Measurements from ENCODE around the gene TRIM44.

The TRIM44 gene

DNA sequence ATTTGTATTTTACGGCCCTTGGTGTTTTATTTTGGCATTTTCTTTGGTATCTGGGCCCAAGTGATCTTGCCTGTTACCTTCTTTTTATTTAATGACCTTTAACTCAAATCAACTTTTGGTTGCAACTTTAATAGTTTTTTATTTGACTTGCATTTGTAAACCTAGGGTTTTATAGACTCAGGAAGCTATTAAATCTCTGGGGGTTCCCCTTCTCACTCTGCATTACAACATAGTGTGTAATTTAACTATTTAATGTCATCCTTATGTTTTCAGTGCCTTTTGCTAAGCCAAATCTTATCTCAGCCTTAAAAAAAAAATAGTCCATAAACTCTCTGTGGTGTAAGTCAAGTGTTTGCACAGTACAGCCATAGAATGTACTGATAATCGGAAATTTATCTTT is 41.0 kb upstream of the TRIM44 start:
- peaks cover 55% of the 10 kb centered on the region for H3K4me1 ChIP-seq (ENCODE audit: control insufficient read depth, insufficient read depth, low read length)
- peak overlapping the region; percentile 42 for H3K4me3 ChIP-seq (ENCODE audit: low read length)
- H3K9ac ChIP-seq (ENCODE audit: low read depth, low read length), result peak overlapping the region; percentile 86
- H3K27me3 ChIP-seq (ENCODE audit: control insufficient read depth, insufficient read depth, low read length), result no peaks in the 10 kb centered on the region
- no peaks in the 10 kb centered on the region for H3K9me3 ChIP-seq (replicated peaks; ENCODE audit: low read length)
- H3K36me3 ChIP-seq (ENCODE audit: insufficient read depth, low read length), result no peaks in the 10 kb centered on the region
- peak overlapping the region; percentile 93 for H3K4me2 ChIP-seq (ENCODE audit: low read length)

DNA sequence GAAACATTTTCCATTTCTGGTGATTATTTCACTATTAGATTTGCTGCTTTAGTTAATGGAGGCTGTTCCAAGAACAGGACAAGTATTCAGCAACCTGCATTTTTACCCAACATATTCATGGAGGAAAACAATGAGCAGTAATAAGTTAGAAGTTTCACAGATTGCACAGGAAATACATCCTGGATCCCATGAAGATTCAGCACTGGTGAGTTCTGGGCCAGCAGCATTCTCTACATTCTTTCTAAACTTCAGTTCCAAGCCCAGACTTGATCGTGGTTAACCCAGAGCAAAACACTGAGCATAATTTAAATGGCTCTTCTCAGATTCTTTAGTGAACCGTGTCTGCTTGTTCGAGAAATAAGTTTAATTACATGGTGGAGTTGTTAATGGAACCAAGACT is 40.5 kb upstream of the TRIM44 start:
- Histone ChIP-seq H3K9me3 (replicated peaks; ENCODE audit: low read length) (no peaks in the 10 kb centered on the region), H3K27me3 (ENCODE audit: control insufficient read depth, insufficient read depth, low read length) (no peaks in the 10 kb centered on the region), H3K4me1 (ENCODE audit: control insufficient read depth, insufficient read depth, low read length) (peaks cover 55% of the 10 kb centered on the region), H3K4me3 (ENCODE audit: low read length) (peak overlapping the region; percentile 42), H3K36me3 (ENCODE audit: insufficient read depth, low read length) (no peaks in the 10 kb centered on the region), H3K9ac (ENCODE audit: low read depth, low read length) (peak overlapping the region; percentile 86), H3K4me2 (ENCODE audit: low read length) (peak overlapping the region; percentile 93)

DNA sequence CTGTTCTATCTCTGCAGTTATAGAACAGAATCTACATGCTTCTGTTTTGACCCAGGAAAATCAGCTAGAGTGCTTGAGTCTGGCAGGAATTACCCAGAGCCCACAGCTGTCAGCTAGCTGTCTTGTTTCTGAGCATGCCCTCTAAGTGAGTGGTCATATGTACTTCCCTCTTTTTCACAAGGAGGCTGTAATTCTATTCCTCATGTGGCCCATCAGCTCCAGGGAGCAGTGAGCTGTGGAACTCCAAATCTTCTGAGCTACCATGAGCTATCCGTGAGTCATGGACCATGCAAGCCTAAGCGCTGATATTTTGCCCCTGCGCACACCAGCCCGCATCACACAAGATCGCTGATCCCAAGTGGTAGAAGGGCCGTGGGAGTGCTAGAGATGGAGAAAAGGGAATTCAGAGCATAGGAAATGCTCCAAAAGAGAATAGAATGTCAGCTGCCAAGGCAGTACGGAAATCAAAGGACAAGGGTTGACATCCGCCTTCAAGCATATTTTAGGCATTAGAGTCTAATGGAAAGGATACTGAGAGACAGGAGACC is 38.9 kb upstream of the TRIM44 start:
- H3K4me3 ChIP-seq (ENCODE audit: low read length), result peak overlapping the region; percentile 55
- H3K36me3 ChIP-seq (ENCODE audit: insufficient read depth, low read length), result no peaks in the 10 kb centered on the region
- peak overlapping the region; percentile 68 for H3K4me2 ChIP-seq (ENCODE audit: low read length)
- peak overlapping the region; percentile 36 for H3K9ac ChIP-seq (ENCODE audit: low read depth, low read length)
- H3K27me3 ChIP-seq (ENCODE audit: control insufficient read depth, insufficient read depth, low read length), result no peaks in the 10 kb centered on the region
- no peaks in the 10 kb centered on the region for H3K9me3 ChIP-seq (replicated peaks; ENCODE audit: low read length)
- H3K4me1 ChIP-seq (ENCODE audit: control insufficient read depth, insufficient read depth, low read length), result peaks cover 49% of the 10 kb centered on the region

DNA sequence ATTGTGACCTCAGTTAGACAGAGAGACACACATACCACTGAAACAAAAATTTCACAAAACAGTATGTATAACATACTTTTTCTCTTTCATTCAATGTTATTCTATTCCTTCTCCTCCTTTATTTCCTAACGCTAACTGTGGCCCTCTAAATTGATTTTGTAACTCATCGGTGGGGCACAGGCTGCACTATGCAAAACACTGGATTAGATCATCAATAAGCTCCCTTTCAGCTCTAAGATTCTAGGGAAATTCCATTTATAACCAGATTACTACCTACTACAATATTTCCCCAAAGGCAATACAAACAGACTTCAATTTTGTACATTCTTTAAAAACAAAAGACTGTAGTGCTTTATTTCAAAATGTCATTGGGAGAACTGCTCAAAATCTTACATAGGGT is 38.3 kb upstream of the TRIM44 start:
- peak overlapping the region; percentile 68 for H3K4me2 ChIP-seq (ENCODE audit: low read length)
- no peaks in the 10 kb centered on the region for H3K9me3 ChIP-seq (replicated peaks; ENCODE audit: low read length)
- H3K9ac ChIP-seq (ENCODE audit: low read depth, low read length), result peak overlapping the region; percentile 36
- peak overlapping the region; percentile 55 for H3K4me3 ChIP-seq (ENCODE audit: low read length)
- no peaks in the 10 kb centered on the region for H3K36me3 ChIP-seq (ENCODE audit: insufficient read depth, low read length)
- peaks cover 52% of the 10 kb centered on the region for H3K4me1 ChIP-seq (ENCODE audit: control insufficient read depth, insufficient read depth, low read length)
- H3K27me3 ChIP-seq (ENCODE audit: control insufficient read depth, insufficient read depth, low read length), result no peaks in the 10 kb centered on the region

DNA sequence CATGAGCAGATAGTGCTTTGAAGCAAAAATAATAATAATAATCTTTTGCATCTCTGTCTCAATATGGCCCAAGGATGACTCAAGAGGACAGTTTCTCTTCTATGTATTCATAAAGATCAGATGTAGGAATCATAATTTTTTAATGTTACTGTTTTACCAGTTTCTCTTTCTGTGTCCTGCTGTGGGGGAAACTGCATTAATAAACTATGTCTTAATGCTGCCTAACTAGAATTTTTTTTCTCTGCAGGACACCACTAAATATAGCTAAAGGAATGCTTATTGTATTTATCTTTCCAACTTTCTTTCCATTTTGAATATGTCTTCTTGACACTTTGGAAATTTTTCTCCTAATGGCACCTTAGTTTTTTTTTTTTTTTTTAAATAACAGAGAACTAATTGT is 37.8 kb upstream of the TRIM44 start:
- H3K4me1 ChIP-seq (ENCODE audit: control insufficient read depth, insufficient read depth, low read length), result peaks cover 57% of the 10 kb centered on the region
- no peak overlapping the region for H3K9ac ChIP-seq (ENCODE audit: low read depth, low read length)
- H3K36me3 ChIP-seq (ENCODE audit: insufficient read depth, low read length), result no peaks in the 10 kb centered on the region
- no peaks in the 10 kb centered on the region for H3K27me3 ChIP-seq (ENCODE audit: control insufficient read depth, insufficient read depth, low read length)
- H3K9me3 ChIP-seq (replicated peaks; ENCODE audit: low read length), result no peaks in the 10 kb centered on the region
- no peak overlapping the region for H3K4me3 ChIP-seq (ENCODE audit: low read length)
- H3K4me2 ChIP-seq (ENCODE audit: low read length), result no peak overlapping the region

DNA sequence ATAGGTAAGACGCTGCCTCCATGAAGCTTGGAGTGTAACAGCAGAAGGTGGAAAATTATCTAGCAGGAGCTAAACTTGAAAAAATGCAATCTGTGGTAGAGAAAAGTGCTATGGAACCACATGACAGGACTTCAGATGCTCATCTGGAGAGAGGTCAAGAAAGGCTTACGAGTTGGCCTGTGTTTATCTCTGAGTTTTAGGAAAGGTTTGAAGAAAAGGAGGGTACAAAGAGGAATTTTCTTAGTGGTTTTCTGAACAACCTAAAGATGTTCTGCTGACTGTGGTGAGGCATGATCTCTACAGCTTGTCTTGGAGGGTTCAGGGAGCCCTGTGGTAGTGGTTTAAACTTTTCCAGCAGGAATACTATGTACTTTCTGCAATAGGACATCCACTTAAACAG is 36.1 kb upstream of the TRIM44 start:
- Histone ChIP-seq H3K4me1 (ENCODE audit: control insufficient read depth, insufficient read depth, low read length) (peaks cover 61% of the 10 kb centered on the region), H3K27me3 (ENCODE audit: control insufficient read depth, insufficient read depth, low read length) (no peaks in the 10 kb centered on the region), H3K36me3 (ENCODE audit: insufficient read depth, low read length) (no peaks in the 10 kb centered on the region), H3K9ac (ENCODE audit: low read depth, low read length) (no peak overlapping the region), H3K4me3 (ENCODE audit: low read length) (no peak overlapping the region), H3K9me3 (replicated peaks; ENCODE audit: low read length) (no peaks in the 10 kb centered on the region), H3K4me2 (ENCODE audit: low read length) (no peak overlapping the region)

DNA sequence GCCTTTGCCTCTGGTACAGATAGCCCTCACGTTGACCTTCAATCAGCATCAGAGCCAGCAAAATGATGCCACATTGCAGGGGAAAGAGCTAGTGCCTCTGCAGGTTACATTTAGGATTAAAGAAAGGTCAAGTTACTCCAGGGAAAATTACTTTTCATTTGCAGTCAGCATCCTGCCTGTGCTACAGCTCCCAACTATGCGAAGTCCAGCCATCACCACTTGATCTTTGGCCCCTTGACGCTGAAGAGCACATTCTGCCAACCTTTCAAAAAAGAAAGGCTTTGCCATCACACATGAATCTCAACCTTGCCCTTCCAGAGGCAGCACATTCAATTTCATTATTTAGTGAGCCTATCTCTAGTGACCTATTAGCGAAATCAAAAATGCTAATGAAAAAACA is 33.1 kb upstream of the TRIM44 start:
- H3K4me1 ChIP-seq (ENCODE audit: control insufficient read depth, insufficient read depth, low read length), result peaks cover 39% of the 10 kb centered on the region
- peak overlapping the region; percentile 8 for H3K4me2 ChIP-seq (ENCODE audit: low read length)
- no peaks in the 10 kb centered on the region for H3K27me3 ChIP-seq (ENCODE audit: control insufficient read depth, insufficient read depth, low read length)
- H3K4me3 ChIP-seq (ENCODE audit: low read length), result no peak overlapping the region
- H3K9ac ChIP-seq (ENCODE audit: low read depth, low read length), result no peak overlapping the region
- H3K36me3 ChIP-seq (ENCODE audit: insufficient read depth, low read length), result no peaks in the 10 kb centered on the region
- no peaks in the 10 kb centered on the region for H3K9me3 ChIP-seq (replicated peaks; ENCODE audit: low read length)

DNA sequence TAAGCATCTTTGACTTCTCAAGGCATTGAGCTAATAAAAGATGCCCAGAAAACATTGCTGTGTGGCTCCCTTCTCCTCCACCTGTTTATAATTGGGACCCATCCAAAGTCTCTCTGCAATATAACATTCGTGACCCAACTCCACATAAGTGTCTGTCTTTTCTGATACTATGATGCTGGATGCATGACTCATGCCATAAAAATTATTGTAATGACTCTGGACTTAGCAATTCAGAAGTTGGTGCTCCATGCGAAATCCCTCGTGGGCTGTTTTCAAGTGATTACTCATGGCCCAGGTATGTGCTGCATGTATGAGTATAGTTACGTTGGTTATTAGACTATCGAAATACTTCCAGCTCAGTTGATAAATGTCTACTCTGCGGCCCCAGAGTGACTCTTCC is 32.7 kb upstream of the TRIM44 start:
- Histone ChIP-seq H3K27me3 (ENCODE audit: control insufficient read depth, insufficient read depth, low read length) (no peaks in the 10 kb centered on the region), H3K4me3 (ENCODE audit: low read length) (peak overlapping the region; percentile 30), H3K9ac (ENCODE audit: low read depth, low read length) (no peak overlapping the region)

DNA sequence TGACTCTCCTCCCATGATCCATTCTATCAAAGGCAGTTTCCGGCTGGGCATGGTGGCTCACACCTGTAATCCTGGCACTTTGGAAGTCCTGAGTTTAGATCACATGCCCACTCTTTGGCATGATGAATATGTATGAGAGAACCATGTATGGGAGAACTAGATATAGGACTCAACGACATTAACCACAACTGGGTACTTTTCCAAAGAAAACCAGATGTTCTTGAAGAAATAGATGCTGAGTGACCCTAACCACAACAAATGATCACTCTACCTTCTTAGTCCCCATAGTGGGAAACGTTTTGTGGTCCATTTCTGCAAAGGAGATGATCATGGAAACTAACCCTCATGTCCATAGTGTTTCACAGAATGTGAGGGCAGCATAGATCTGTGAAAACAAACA is 30.7 kb upstream of the TRIM44 start:
- Histone ChIP-seq H3K4me2 (ENCODE audit: low read length) (no peak overlapping the region), H3K4me3 (ENCODE audit: low read length) (no peak overlapping the region), H3K9ac (ENCODE audit: low read depth, low read length) (no peak overlapping the region)

More for the DNA sequence above, 32.7 kb upstream of the TRIM44 start:
- Histone ChIP-seq H3K9me3 (replicated peaks; ENCODE audit: low read length) (no peaks in the 10 kb centered on the region), H3K4me2 (ENCODE audit: low read length) (peak overlapping the region; percentile 48), H3K36me3 (ENCODE audit: insufficient read depth, low read length) (no peaks in the 10 kb centered on the region), H3K4me1 (ENCODE audit: control insufficient read depth, insufficient read depth, low read length) (peaks cover 35% of the 10 kb centered on the region)

DNA sequence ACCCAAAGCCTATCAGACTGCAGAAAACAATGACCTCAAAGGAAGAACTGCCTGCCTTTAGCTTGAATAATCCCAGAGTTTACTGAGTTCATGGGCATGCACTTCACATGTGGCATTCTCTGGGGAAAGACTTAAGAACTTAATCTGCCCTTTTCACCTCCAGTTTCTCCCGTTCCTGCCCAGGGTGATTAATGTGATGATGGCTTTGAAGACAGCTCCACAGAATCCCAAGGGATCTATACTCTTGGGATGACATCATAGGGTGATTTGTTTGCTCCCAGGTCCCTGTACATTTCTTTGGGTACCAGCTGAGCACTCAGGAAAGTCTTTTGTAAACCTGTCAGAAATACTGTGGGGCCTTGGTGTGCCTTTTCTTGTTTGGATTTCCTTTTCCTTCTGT is 30.3 kb upstream of the TRIM44 start:
- H3K9me3 ChIP-seq (replicated peaks; ENCODE audit: low read length), result no peaks in the 10 kb centered on the region
- no peaks in the 10 kb centered on the region for H3K36me3 ChIP-seq (ENCODE audit: insufficient read depth, low read length)
- no peak overlapping the region for H3K9ac ChIP-seq (ENCODE audit: low read depth, low read length)
- H3K4me1 ChIP-seq (ENCODE audit: control insufficient read depth, insufficient read depth, low read length), result peaks cover 28% of the 10 kb centered on the region
- no peak overlapping the region for H3K4me3 ChIP-seq (ENCODE audit: low read length)
- H3K27me3 ChIP-seq (ENCODE audit: control insufficient read depth, insufficient read depth, low read length), result no peaks in the 10 kb centered on the region
- no peak overlapping the region for H3K4me2 ChIP-seq (ENCODE audit: low read length)

More for the DNA sequence above, 30.7 kb upstream of the TRIM44 start:
- Histone ChIP-seq H3K4me1 (ENCODE audit: control insufficient read depth, insufficient read depth, low read length) (peaks cover 30% of the 10 kb centered on the region), H3K9me3 (replicated peaks; ENCODE audit: low read length) (no peaks in the 10 kb centered on the region), H3K27me3 (ENCODE audit: control insufficient read depth, insufficient read depth, low read length) (no peaks in the 10 kb centered on the region), H3K36me3 (ENCODE audit: insufficient read depth, low read length) (no peaks in the 10 kb centered on the region)

DNA sequence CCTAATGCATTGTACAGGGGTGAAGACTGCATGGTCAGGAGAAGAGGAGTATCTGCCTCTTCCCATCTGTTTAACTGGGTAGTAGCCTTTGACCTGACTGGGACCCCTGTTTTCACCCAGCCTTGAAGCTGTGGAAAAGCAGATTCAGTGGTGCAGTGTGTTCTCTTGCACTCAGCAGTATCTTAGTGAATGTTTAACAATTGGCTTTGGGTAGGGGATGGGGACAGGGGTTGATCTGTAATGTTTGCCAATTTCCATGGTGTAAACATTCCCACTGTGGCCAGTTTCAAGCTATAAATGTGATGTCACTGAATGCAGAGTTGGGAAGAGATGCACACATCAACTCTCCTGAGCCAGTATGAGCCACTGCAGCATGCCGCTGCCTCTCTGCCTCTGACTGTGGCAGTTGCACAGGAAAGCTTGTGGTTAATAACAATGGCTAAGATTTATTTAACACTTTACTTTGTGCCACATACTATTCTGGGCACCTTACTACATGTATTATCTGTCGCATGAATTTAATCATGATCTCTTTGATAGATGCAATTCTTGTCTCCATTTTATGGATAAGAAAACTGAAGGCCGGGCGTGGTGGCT is 28.6 kb upstream of the TRIM44 start:
- Histone ChIP-seq H3K36me3 (ENCODE audit: insufficient read depth, low read length) (no peaks in the 10 kb centered on the region), H3K4me2 (ENCODE audit: low read length) (no peak overlapping the region), H3K4me3 (ENCODE audit: low read length) (no peak overlapping the region), H3K4me1 (ENCODE audit: control insufficient read depth, insufficient read depth, low read length) (peaks cover 28% of the 10 kb centered on the region), H3K27me3 (ENCODE audit: control insufficient read depth, insufficient read depth, low read length) (no peaks in the 10 kb centered on the region), H3K9me3 (replicated peaks; ENCODE audit: low read length) (no peaks in the 10 kb centered on the region), H3K9ac (ENCODE audit: low read depth, low read length) (no peak overlapping the region)

DNA sequence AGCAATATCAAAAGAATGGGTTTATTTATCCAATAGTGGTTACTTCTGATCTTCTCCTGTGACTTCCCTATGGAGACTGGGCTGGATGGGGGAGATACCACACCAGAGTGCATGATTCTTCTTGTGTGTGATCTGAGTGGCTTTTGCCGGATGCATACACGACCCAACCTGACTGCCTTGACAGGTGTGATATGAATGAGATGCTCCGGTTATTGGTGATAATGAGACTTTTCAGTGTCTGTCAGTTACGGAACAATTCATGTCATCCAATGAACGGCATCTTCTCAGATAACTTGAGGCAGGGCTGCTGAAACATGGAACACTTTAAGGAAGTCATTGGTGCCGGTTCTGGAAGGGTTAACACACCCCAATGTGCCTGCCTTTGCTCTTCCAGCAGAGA is 26.6 kb upstream of the TRIM44 start:
- Histone ChIP-seq H3K9me3 (replicated peaks; ENCODE audit: low read length) (no peaks in the 10 kb centered on the region), H3K36me3 (ENCODE audit: insufficient read depth, low read length) (no peaks in the 10 kb centered on the region), H3K27me3 (ENCODE audit: control insufficient read depth, insufficient read depth, low read length) (no peaks in the 10 kb centered on the region), H3K4me3 (ENCODE audit: low read length) (no peak overlapping the region), H3K4me2 (ENCODE audit: low read length) (no peak overlapping the region), H3K4me1 (ENCODE audit: control insufficient read depth, insufficient read depth, low read length) (peaks cover 10% of the 10 kb centered on the region), H3K9ac (ENCODE audit: low read depth, low read length) (no peak overlapping the region)

Measured in skeletal muscle satellite cell (primary cell).